ENCODE data around the gene SOX4. TPM values are rescaled to one million over a fixed set of nuclear protein-coding genes. Genes with fewer than 3 reads are reported as not detected.

The SOX4 gene
- total RNA-seq, 2 experiments from 2014 or later = 1.6 TPM

GRCh38 chr6:21616005-21616404 is 22.5 kb downstream of the SOX4 start:
- no peak overlapping the region for H3K27ac Mint-ChIP-seq
- no peaks in the 10 kb centered on the region for H3K36me3 Mint-ChIP-seq (ENCODE audit: low read depth)
- CTCF ChIA-PET = no interaction called here
- no peak for DNase-seq
- H3K4me1 Mint-ChIP-seq (ENCODE audit: low read depth) = no peaks in the 10 kb centered on the region
- H3K4me3 Mint-ChIP-seq = no peak overlapping the region
- POLR2A ChIA-PET = no interaction called here
- intact Hi-C loops (cut with micrococcal nuclease) = no loop called here
- TF ChIP-seq CTCF (IDR thresholded peaks at IDR 0.05) = no peak
- no peaks in the 10 kb centered on the region for H3K9me3 Mint-ChIP-seq
- H3K27me3 Mint-ChIP-seq = peaks cover 13% of the 10 kb centered on the region
- no peak for ATAC-seq

GRCh38 chr6:21625642-21626041 is 32.1 kb downstream of the SOX4 start:
- DNase-seq = no peak
- no peak for TF ChIP-seq CTCF (IDR thresholded peaks at IDR 0.05)
- no peak overlapping the region for H3K4me3 Mint-ChIP-seq
- no peaks in the 10 kb centered on the region for H3K27me3 Mint-ChIP-seq
- POLR2A ChIA-PET = no interaction called here
- H3K9me3 Mint-ChIP-seq = no peaks in the 10 kb centered on the region
- intact Hi-C loops (cut with micrococcal nuclease) = no loop called here
- H3K36me3 Mint-ChIP-seq (ENCODE audit: low read depth) = no peaks in the 10 kb centered on the region
- CTCF ChIA-PET = no interaction called here
- H3K27ac Mint-ChIP-seq = no peak overlapping the region
- H3K4me1 Mint-ChIP-seq (ENCODE audit: low read depth) = no peaks in the 10 kb centered on the region
- no peak for ATAC-seq

- no peak for TF ChIP-seq CTCF (IDR thresholded peaks at IDR 0.05)
- H3K4me3 Mint-ChIP-seq = no peak overlapping the region
- no peak for DNase-seq
- POLR2A ChIA-PET = no interaction called here
- no peaks in the 10 kb centered on the region for H3K27me3 Mint-ChIP-seq
- CTCF ChIA-PET = no interaction called here
- intact Hi-C loops (cut with micrococcal nuclease) = no loop called here
- H3K4me1 Mint-ChIP-seq (ENCODE audit: low read depth) = no peaks in the 10 kb centered on the region
- no peaks in the 10 kb centered on the region for H3K9me3 Mint-ChIP-seq
- no peak for ATAC-seq
- no peak overlapping the region for H3K27ac Mint-ChIP-seq
- H3K36me3 Mint-ChIP-seq (ENCODE audit: low read depth) = no peaks in the 10 kb centered on the region
These were observed 33.2 kb downstream of the SOX4 start for GRCh38 chr6:21626756-21627155.

GRCh38 chr6:21628160-21628559 is 34.6 kb downstream of the SOX4 start:
- Mint-ChIP-seq H3K4me3 (no peak overlapping the region), H3K4me1 (ENCODE audit: low read depth) (no peaks in the 10 kb centered on the region), H3K27me3 (no peaks in the 10 kb centered on the region), H3K36me3 (ENCODE audit: low read depth) (no peaks in the 10 kb centered on the region), H3K9me3 (no peaks in the 10 kb centered on the region), H3K27ac (no peak overlapping the region)
- ChIA-PET POLR2A (no interaction called here), CTCF (no interaction called here)
- DNase-seq = no peak
- ATAC-seq = no peak
- intact Hi-C loops (cut with micrococcal nuclease) = no loop called here
- no peak for TF ChIP-seq CTCF (IDR thresholded peaks at IDR 0.05)

GRCh38 chr6:21633511-21634109 is 40.1 kb downstream of the SOX4 start:
- DNase-seq (no peak), ATAC-seq (no peak)
- no peak overlapping the region for H3K4me3 Mint-ChIP-seq
- no peaks in the 10 kb centered on the region for H3K9me3 Mint-ChIP-seq
- H3K4me1 Mint-ChIP-seq (ENCODE audit: low read depth) = no peaks in the 10 kb centered on the region
- ChIA-PET POLR2A (no interaction called here), CTCF (no interaction called here)
- intact Hi-C loops (cut with micrococcal nuclease) = no loop called here
- H3K27ac Mint-ChIP-seq = no peak overlapping the region
- TF ChIP-seq CTCF (IDR thresholded peaks at IDR 0.05) = no peak
- H3K27me3 Mint-ChIP-seq = no peaks in the 10 kb centered on the region
- no peaks in the 10 kb centered on the region for H3K36me3 Mint-ChIP-seq (ENCODE audit: low read depth)

Data from activated CD8-positive, alpha-beta T cell treated with anti-CD3 and anti-CD28 coated beads for 36 hours (primary cell).